ENCODE data around the gene TMEM272. TPM values are rescaled to one million over a fixed set of nuclear protein-coding genes. Genes with fewer than 3 reads are reported as not detected.

Gene TMEM272
- total RNA-seq, 1 donor from 2014 or later, result 0.12 TPM

DNA sequence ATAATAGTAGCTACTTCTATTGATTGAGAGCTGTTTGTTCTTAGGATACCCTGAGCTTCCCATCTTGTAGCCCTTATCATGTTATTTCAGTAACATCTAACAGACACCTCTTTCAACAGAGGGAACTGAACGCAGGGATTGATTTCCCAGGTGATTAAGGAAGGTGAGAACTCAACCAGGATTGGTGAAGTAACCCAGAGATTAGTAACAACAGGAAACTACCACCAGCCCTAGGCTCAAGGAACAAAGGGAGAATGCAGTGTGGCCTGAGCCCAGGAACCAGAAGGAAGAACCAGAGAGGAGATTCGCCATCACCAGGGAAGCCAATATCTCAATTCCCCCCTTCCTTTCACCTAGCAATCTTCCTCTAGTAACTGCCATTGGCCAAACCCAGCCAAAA is 49.6 kb downstream of the TMEM272 start:
- Mint-ChIP-seq H3K36me3 (ENCODE audit: low read depth) (peaks cover 2% of the 10 kb centered on the region), H3K4me1 (ENCODE audit: low read depth) (peaks cover 12% of the 10 kb centered on the region), H3K9me3 (ENCODE audit: low read depth) (no peaks in the 10 kb centered on the region), H3K27me3 (ENCODE audit: low read depth) (no peaks in the 10 kb centered on the region), H3K27ac (ENCODE audit: unreplicated experiment) (no peak overlapping the region), H3K4me3 (ENCODE audit: unreplicated experiment) (no peak overlapping the region)
- no peak for DNase-seq (ENCODE audit: low spot score)
- TF ChIP-seq, protein P1, sequence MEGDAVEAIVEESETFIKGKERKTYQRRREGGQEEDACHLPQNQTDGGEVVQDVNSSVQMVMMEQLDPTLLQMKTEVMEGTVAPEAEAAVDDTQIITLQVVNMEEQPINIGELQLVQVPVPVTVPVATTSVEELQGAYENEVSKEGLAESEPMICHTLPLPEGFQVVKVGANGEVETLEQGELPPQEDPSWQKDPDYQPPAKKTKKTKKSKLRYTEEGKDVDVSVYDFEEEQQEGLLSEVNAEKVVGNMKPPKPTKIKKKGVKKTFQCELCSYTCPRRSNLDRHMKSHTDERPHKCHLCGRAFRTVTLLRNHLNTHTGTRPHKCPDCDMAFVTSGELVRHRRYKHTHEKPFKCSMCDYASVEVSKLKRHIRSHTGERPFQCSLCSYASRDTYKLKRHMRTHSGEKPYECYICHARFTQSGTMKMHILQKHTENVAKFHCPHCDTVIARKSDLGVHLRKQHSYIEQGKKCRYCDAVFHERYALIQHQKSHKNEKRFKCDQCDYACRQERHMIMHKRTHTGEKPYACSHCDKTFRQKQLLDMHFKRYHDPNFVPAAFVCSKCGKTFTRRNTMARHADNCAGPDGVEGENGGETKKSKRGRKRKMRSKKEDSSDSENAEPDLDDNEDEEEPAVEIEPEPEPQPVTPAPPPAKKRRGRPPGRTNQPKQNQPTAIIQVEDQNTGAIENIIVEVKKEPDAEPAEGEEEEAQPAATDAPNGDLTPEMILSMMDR (IDR thresholded peaks at IDR 0.05), result no peak

DNA sequence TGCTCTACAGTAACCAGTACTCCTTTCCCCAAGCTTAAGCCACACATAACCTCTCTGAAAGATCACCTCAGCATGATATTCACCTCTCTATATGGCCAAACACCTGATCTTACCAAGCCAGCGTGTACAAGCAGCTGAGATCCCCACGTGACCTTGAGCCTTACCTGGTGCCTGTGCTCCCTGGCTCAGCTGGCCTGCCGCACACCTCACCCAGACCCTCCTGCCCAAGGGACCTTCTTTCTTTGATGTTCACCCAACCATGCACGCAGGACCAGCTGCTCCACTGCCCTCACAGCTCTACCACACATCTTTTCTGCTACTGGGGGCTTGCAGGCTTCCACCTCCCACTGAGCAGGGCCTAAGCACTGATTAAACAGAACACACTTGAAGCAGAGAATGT is 50.0 kb downstream of the TMEM272 start:
- no peak overlapping the region for H3K4me3 Mint-ChIP-seq (ENCODE audit: unreplicated experiment)
- H3K27ac Mint-ChIP-seq (ENCODE audit: unreplicated experiment), result no peak overlapping the region
- peaks cover 2% of the 10 kb centered on the region for H3K36me3 Mint-ChIP-seq (ENCODE audit: low read depth)
- DNase-seq (ENCODE audit: low spot score), result no peak
- TF ChIP-seq, protein P1 (IDR thresholded peaks at IDR 0.05), result no peak
- H3K9me3 Mint-ChIP-seq (ENCODE audit: low read depth), result no peaks in the 10 kb centered on the region
- peaks cover 12% of the 10 kb centered on the region for H3K4me1 Mint-ChIP-seq (ENCODE audit: low read depth)
- H3K27me3 Mint-ChIP-seq (ENCODE audit: low read depth), result no peaks in the 10 kb centered on the region

DNA sequence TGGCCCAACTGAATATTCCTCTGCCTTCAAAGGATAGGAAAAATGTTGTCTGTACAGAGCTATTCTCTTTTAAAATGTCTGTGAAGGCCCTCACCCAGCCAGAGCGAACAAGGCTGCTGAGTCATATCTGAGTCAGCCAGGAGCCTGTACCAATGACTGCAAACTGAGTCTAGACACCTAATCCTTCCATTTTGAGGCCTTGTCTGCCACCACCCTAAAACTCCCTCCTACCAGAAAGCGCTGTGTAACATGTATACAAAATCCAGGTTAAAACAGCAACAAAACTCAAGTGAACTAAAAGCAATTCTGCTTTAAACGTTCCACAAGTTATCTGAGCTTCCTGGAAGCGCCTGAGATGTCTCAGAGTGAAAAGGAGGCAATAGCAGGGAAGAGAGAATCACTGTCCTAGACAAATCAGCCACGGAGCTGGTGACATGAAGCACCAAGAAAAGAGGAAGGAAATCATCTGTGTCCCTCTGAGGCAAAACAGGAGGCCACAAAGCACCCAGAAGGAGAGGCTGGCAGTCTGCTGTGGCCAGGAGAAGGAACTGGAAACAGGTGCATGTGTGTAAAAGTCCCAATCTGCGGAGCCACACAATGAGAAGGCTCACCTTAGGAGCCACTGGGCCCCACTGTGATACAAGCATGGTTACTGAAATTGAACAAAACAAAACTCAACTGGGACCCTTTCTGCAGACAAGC is 51.3 kb downstream of the TMEM272 start:
- Mint-ChIP-seq H3K27ac (ENCODE audit: unreplicated experiment) (peak overlapping the region; percentile 78), H3K27me3 (ENCODE audit: low read depth) (no peaks in the 10 kb centered on the region), H3K4me3 (ENCODE audit: unreplicated experiment) (no peak overlapping the region), H3K9me3 (ENCODE audit: low read depth) (no peaks in the 10 kb centered on the region), H3K4me1 (ENCODE audit: low read depth) (peaks cover 12% of the 10 kb centered on the region), H3K36me3 (ENCODE audit: low read depth) (peaks cover 2% of the 10 kb centered on the region)
- TF ChIP-seq, protein P1 (IDR thresholded peaks at IDR 0.05), result no peak
- DNase-seq (ENCODE audit: low spot score), result no peak

DNA sequence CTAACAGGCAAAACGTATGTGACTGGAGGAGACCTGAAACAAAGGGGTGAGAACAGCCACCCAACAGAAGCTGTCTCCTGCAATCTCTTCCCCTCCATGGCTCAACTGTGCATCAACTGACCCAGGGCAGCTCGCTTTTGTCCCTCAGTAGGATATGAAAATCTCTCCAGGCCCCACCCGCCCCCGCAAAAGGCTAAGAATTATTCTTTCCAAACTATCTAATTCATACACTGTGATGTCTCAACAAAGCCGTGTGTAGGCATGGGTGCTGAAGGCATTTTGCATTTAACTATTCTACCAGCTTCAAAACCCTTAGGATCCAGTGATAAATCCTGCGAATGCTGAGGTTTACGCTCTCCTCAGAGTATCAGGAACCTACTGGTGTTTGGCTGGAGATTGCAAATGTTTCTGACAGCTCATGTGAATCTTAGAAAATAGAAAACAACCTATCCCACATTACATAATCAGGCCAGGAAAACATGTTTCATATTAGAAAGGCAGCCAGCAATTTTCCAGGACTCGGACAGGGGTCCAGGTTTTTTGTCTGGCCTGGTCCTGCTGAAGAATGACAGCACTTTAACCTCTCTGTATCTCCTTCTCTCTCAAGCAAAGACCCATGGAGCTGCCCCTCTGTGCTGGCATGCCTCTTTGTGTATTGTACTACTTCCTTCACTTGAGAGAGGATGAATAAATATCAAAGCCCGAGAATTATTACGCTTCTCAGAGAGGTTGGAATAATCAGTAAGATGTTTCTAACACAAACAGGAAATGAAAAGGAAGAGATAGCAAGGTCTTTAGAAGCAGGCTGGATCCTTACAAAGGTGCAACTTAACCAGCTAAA is 58.3 kb downstream of the TMEM272 start:
- no peaks in the 10 kb centered on the region for H3K27me3 Mint-ChIP-seq (ENCODE audit: low read depth)
- no peak for DNase-seq (ENCODE audit: low spot score)
- H3K27ac Mint-ChIP-seq (ENCODE audit: unreplicated experiment), result no peak overlapping the region
- H3K36me3 Mint-ChIP-seq (ENCODE audit: low read depth), result peaks cover 2% of the 10 kb centered on the region
- TF ChIP-seq, protein P1 (IDR thresholded peaks at IDR 0.05), result no peak
- no peak overlapping the region for H3K4me3 Mint-ChIP-seq (ENCODE audit: unreplicated experiment)
- H3K4me1 Mint-ChIP-seq (ENCODE audit: low read depth), result no peaks in the 10 kb centered on the region
- no peaks in the 10 kb centered on the region for H3K9me3 Mint-ChIP-seq (ENCODE audit: low read depth)

DNA sequence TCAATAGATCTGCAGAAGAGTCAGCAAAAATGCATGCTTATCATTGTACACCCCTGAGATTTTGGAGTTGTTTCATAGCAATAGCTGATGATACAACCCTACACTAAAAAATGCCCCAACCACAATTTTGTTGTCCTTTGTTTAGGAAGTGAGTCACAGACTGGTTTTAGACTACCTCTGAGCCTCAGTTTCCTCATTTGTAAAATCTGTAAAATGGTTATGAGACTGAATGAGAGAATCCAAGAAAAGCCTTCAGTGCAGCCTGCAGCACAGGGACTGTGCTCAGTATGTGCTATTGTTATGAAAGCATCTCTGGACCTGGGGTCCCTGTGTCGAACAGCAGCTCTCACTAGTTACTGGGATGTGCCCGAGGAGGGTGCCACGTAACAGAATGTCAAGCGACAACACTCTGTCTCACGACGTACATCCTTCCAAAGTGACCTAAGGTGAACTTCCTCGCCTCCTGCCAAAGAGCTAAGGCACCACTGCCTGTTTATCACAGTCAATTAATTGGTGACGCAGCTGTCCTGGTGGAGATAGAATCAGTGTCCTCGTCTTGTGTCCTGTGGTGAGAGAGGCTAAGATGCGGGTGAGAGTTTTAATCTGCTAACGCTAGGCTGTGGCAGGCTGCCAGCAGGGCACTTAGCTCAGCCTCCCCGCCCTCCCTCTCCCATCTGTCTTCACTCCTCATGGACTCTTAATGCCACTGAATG is 59.1 kb downstream of the TMEM272 start:
- H3K36me3 Mint-ChIP-seq (ENCODE audit: low read depth), result peaks cover 1% of the 10 kb centered on the region
- DNase-seq (ENCODE audit: low spot score), result no peak
- H3K27ac Mint-ChIP-seq (ENCODE audit: unreplicated experiment), result no peak overlapping the region
- H3K4me1 Mint-ChIP-seq (ENCODE audit: low read depth), result no peaks in the 10 kb centered on the region
- H3K9me3 Mint-ChIP-seq (ENCODE audit: low read depth), result no peaks in the 10 kb centered on the region
- H3K4me3 Mint-ChIP-seq (ENCODE audit: unreplicated experiment), result no peak overlapping the region
- no peaks in the 10 kb centered on the region for H3K27me3 Mint-ChIP-seq (ENCODE audit: low read depth)
- TF ChIP-seq, protein P1 (IDR thresholded peaks at IDR 0.05), result no peak
